Body of pancreas (tissue), 4 donors: Measurements from ENCODE around the gene ATG16L1.

Experiments used
- CTCF ChIP-seq, 7 experiments: fragments of 450-650 bp in 4 of 7; fragments of 200-600 bp in 3 of 7; sonication (generic) in 3 of 7; IDR thresholded peaks; one replicate each; pipeline ENCODE4 v1.5.1; 2016 to 2019; ENCODE audit warnings: antibody characterized with exemption in 7 of 7
- POLR2A ChIP-seq, 3 donors: fragments of 450-650 bp; IDR thresholded peaks; one replicate each; pipeline ENCODE4 v1.6.1; 2016; ENCODE audit warnings: antibody characterized with exemption in 3 of 3, mild to moderate bottlenecking in 2 of 3

- no peak for TF ChIP-seq CTCF (IDR thresholded peaks at IDR 0.05)
- TF ChIP-seq POLR2A (IDR thresholded peaks at IDR 0.05) = no peak
Measured at GRCh38 chr2:233202531-233202944, 48.9 kb upstream of the ATG16L1 start.
